SKM-1 treated with dmso at 0.1 percent for 144 hours (cell line): Measurements from ENCODE around the gene USP17L30.
"Not testable (repeated sequence)": the region's sequence is repeated elsewhere in the genome, so short reads cannot be mapped to it uniquely, and the experiment has no call there.

Experiments used
- DNase-seq: peaks from one replicate; lab custom pipeline; 2025; ENCODE audit not compliant: unreplicated experiment; lab: John Stamatoyannopoulos, UW

USP17L30 gene

GRCh38 chr4:9362829-9363228 is at the start of gene USP17L30:
Gene USP17L30 (plus strand): TSS chr4:9363129. CDS start chr4:9363129, 0 bp downstream.
- DNase-seq, result not testable (repeated sequence)

GRCh38 chr4:9324191-9324590 is 38.7 kb upstream of the USP17L30 start:
- not testable (repeated sequence) for DNase-seq

DNA sequence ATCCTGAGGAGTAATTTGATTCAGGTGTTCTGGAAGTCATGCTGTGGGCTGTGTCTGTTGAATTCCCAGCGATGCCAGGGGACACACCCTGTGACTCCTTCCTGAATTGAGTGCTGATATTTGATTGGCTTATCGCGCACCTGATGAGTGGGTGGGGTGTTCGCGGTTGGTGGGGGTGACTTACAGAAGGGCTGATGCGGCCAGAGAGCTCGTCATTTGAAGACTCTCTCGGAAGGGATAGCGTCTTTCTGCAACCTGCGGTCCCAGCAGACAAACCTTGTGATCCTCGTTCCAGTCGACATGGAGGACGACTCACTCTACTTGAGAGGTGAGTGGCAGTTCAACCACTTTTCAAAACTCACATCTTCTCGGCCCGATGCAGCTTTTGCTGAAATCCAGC is 38.1 kb upstream of the USP17L30 start, which contains the start of gene USP17L24:
Gene USP17L24, plus strand, starts transcription at position 301 of the 400 bp plus-strand sequence. Its CDS starts 0 bp downstream, at position 301.
- DNase-seq, result not testable (repeated sequence)

- not testable (repeated sequence) for DNase-seq
Observed at GRCh38 chr4:9329611-9330010, 33.3 kb upstream of the USP17L30 start, which contains the start of gene USP17L25. Gene USP17L25 (plus strand): TSS chr4:9329911. CDS start chr4:9329911, 0 bp downstream.

GRCh38 chr4:9334358-9334757 is 28.6 kb upstream of the USP17L30 start, which contains the start of gene USP17L26:
Gene USP17L26 (plus strand): TSS chr4:9334658. CDS start chr4:9334658, 0 bp downstream.
- not testable (repeated sequence) for DNase-seq

- DNase-seq, result not testable (repeated sequence)
Observed at GRCh38 chr4:9339103-9339502, 23.8 kb upstream of the USP17L30 start, which contains the start of gene USP17L5. Gene USP17L5 (plus strand): TSS chr4:9339403. CDS start chr4:9339403, 0 bp downstream.

DNA sequence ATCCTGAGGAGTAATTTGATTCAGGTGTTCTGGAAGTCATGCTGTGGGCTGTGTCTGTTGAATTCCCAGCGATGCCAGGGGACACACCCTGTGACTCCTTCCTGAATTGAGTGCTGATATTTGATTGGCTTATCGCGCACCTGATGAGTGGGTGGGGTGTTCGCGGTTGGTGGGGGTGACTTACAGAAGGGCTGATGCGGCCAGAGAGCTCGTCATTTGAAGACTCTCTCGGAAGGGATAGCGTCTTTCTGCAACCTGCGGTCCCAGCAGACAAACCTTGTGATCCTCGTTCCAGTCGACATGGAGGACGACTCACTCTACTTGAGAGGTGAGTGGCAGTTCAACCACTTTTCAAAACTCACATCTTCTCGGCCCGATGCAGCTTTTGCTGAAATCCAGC is 19.1 kb upstream of the USP17L30 start, which contains the start of gene USP17L27:
Gene USP17L27, plus strand, starts transcription at position 301 of the 400 bp plus-strand sequence. Its CDS starts 0 bp downstream, at position 301.
- not testable (repeated sequence) for DNase-seq

DNA sequence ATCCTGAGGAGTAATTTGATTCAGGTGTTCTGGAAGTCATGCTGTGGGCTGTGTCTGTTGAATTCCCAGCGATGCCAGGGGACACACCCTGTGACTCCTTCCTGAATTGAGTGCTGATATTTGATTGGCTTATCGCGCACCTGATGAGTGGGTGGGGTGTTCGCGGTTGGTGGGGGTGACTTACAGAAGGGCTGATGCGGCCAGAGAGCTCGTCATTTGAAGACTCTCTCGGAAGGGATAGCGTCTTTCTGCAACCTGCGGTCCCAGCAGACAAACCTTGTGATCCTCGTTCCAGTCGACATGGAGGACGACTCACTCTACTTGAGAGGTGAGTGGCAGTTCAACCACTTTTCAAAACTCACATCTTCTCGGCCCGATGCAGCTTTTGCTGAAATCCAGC is 14.3 kb upstream of the USP17L30 start, which contains the start of gene USP17L28:
Gene USP17L28, plus strand, starts transcription at position 301 of the 400 bp plus-strand sequence. Its CDS starts 0 bp downstream, at position 301.
- DNase-seq, result not testable (repeated sequence)

DNA sequence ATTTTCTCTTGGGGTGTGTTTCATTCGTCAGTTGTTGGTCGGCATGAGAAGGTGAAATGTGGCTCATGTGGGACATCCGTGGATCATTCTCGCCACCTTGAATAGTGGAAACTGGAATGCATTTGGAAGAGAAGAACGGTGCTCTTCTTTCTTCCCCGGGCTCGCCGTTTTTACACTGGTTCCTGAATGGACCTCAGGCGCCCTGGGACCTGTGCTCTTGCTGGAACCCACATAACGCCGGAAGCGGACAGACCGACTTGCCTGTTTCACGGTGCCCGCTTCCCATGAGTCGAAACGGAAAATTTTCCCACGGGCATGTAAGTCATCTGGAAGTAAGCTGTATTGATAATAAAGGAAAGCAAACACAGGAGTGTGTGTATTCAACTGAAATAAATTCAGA is 12.1 kb upstream of the USP17L30 start:
- not testable (repeated sequence) for DNase-seq

DNA sequence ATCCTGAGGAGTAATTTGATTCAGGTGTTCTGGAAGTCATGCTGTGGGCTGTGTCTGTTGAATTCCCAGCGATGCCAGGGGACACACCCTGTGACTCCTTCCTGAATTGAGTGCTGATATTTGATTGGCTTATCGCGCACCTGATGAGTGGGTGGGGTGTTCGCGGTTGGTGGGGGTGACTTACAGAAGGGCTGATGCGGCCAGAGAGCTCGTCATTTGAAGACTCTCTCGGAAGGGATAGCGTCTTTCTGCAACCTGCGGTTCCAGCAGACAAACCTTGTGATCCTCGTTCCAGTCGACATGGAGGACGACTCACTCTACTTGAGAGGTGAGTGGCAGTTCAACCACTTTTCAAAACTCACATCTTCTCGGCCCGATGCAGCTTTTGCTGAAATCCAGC is 9.6 kb upstream of the USP17L30 start, which contains the start of gene USP17L29:
Gene USP17L29, plus strand, starts transcription at position 301 of the 400 bp plus-strand sequence. Its CDS starts 0 bp downstream, at position 301.
- DNase-seq, result not testable (repeated sequence)

DNA sequence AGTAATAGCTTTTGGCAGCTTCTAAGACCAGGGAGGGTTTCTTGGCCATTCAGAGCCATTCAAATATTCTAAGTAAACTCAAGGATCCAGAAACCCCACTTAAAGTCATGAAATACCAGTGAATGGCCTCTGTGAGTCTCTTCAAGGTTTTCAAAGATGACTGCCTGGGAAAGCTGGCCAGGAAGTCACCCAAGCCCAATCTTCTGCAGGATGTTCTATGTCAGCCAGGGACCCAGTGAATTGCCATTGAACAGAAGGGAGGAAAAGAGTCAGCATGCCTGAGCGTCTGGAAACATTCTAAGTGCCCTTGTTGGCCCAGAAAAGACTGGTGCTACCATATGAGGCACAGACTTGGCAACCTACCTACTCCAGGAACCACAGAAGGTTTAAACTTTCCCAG is 17.0 kb downstream of the USP17L30 start:
- not testable (repeated sequence) for DNase-seq

DNA sequence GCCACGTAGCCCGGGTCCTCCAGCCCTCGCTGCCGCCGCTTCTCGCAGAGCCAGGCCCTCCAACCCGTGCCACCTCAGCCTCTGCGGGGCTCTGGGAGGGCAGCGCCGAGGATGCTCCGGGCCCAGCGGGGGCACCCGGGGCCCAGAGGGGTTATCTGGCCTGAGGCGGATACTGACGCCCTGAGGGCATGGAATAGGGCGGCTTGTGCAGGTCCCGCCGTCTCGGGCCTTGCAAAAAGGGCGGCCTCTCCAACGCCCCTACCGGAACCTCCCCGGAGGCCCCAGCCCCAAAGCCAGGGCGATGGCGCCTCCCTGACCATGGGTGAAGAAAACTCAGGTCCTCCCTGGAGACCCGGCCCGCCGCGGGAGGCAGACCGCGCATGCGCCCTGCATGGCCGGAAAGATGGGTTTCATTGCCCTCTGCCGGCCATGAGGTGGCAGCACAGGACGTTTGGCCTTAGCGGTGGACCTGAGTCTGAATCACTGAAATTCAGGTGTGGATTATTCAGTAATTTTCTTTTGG is 18.1 kb downstream of the USP17L30 start:
- DNase-seq, result not testable (repeated sequence)

- no peak for DNase-seq
Observed at GRCh38 chr4:9384126-9384525, 21.2 kb downstream of the USP17L30 start.

DNA sequence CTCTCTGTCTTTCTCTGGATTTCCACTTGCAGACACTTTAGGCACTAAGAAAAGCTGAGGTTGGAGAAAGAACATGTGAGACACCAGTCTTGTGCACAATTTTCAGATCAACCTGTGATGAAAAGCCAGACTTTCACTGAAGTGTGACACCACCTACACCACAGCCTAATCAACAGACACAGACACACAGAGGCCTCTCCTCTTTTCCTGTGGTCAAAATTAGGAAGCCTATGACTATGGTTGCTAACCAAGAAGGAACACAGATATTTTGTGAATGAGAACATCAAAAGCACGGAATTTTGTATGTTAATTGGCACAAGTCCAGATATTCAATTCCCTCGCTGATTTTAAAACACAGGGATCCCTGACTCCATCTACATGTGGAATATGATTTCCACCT is 26.1 kb downstream of the USP17L30 start:
- DNase-seq, result not testable (repeated sequence)

DNA sequence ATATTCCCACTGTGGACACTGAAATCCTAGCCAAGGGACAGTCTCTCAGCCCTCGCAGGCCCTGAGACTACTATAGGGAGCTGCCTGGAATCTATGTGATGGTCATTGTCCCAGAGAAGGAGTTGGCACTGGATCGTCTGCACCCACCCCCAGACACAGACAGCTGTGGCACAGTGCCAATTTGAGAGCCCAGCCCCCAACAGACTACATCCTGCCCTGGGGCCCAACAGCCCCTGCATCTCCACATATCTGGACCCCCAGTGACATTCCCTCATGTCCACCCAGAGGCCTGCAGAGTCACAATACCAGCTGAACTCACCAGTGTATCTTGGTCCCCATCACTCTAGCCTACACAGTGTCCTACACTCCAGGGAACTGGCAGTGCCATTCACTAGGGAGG is 42.8 kb downstream of the USP17L30 start:
- not testable (repeated sequence) for DNase-seq

DNA sequence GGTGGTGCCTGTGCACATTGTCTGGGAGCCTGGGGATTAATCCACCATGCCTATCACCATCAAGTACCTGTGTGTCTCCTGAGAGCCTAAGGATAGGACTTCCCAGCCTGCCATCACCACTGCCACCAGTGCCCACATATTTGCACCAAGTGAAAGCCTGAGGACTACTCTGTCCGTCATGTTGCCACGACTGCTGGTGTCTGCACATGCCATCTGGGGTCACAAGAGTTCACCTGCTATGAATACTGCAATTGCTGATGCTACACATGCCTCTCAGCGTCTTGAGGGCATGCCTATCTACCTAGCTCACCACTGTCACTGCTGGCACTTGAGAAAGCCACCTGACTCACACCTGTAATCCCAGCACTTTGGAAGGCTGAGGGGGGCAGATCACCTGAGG is 43.6 kb downstream of the USP17L30 start:
- DNase-seq, result not testable (repeated sequence)

- no peak for DNase-seq
Observed at GRCh38 chr4:9409793-9410192, 46.9 kb downstream of the USP17L30 start.
